ENCODE data around the gene PABPC1L. TPM values are rescaled to one million over a fixed set of nuclear protein-coding genes. Genes with fewer than 3 reads are reported as not detected.

PABPC1L gene
- total RNA-seq, 1 experiment from 2014 or later = 127 TPM

- H3K4me1 ChIP-seq (ENCODE audit: control insufficient read depth in 1 of 2, insufficient read depth in 2 of 2, low read length in 2 of 2) = peaks cover 21 to 44% of the 10 kb centered on the region in 2 experiments
- DNase-seq (ENCODE audit: low read depth, low spot score) (peak; percentile 88), ATAC-seq (peak; percentile 93)
- BruUV-seq (replicated peaks) = no TSS peak
- H3K4me2 ChIP-seq (ENCODE audit: low read length) = peak within 1 kb of the TSS; percentile 90
- H3K79me2 ChIP-seq (ENCODE audit: insufficient read depth, low read length) = peaks cover 43% of the 10 kb centered on the region
- H3K27me3 ChIP-seq (ENCODE audit: insufficient read depth, low read length) = no peaks in the 10 kb centered on the region
- H4K20me1 ChIP-seq (ENCODE audit: insufficient read depth) = no peaks in the 10 kb centered on the region
- H2AFZ ChIP-seq (ENCODE audit: low read depth, low read length, poor library complexity, severe bottlenecking) = no peak within 1 kb of the TSS
- peak within 1 kb of the TSS; percentile 46 for H3K27ac ChIP-seq (ENCODE audit: low read depth, low read length)
- ChIA-PET POLR2A (interaction anchor here (0.8 to 1.5 kb wide), 4 partner anchors 9 to 19 kb away, joined by 3 to 9 read pairs (median 4); no protein-coding TSS in a partner anchor), CTCF (interaction anchor here (1.0 kb wide), 1 partner anchor 9 kb away, joined by 3 read pairs; no protein-coding TSS in a partner anchor), RAD21 (ENCODE audit: low non-redundant PET in 1 of 2, low total read pairs in 2 of 2, uncharacterized antibody in 2 of 2, unreplicated experiment in 2 of 2) (no interaction called here)
- no peaks in the 10 kb centered on the region for H3K9me3 ChIP-seq (ENCODE audit: control insufficient read depth in 1 of 2, insufficient read depth in 1 of 2, low read depth in 1 of 2, low read length in 2 of 2)
- H3K9me2 ChIP-seq (ENCODE audit: insufficient read depth) = no peaks in the 10 kb centered on the region
- peaks cover 15 to 18% of the 10 kb centered on the region in 2 experiments; a peak in 3 of 4 replicates for H3K36me3 ChIP-seq (ENCODE audit: control insufficient read depth in 1 of 2, insufficient read depth in 2 of 2, low read length in 2 of 2)
- intact Hi-C loops (cut with micrococcal nuclease) = no loop called here
- peak within 1 kb of the TSS; percentile 51 to 92 for H3K4me3 ChIP-seq (replicated peaks in 1 of 2; ENCODE audit: low read depth in 1 of 2, low read length in 2 of 2)
- peak within 1 kb of the TSS; percentile 86 for H3K9ac ChIP-seq (ENCODE audit: low read length)
- TF ChIP-seq YY1 (IDR thresholded peaks at IDR 0.05; ENCODE audit: extremely low read depth, insufficient replicate concordance, low read depth, low read length) = peak; percentile 8
- TF ChIP-seq ATF3 (IDR thresholded peaks at IDR 0.05) = no peak
- no peak for TF ChIP-seq CTCF (IDR thresholded peaks at IDR 0.05 in 2 of 3, conservative IDR thresholded peaks at IDR 0.05 in 1 of 3; ENCODE audit: borderline replicate concordance in 1 of 3, insufficient read depth in 1 of 3, low read depth in 2 of 3, low read length in 2 of 3)
- no peak for TF ChIP-seq RAD21 (IDR thresholded peaks at IDR 0.05; ENCODE audit: low read depth)
- no peak for TF ChIP-seq ELF1 (IDR thresholded peaks at IDR 0.05; ENCODE audit: borderline replicate concordance, low read depth)
- peak; percentile 98 for TF ChIP-seq MAX (IDR thresholded peaks at IDR 0.05)
- no peak for TF ChIP-seq EZH2 (IDR thresholded peaks at IDR 0.05)
- no peak for TF ChIP-seq EZH2phosphoT487 (IDR thresholded peaks at IDR 0.05; ENCODE audit: borderline replicate concordance)
- no peak for TF ChIP-seq SRF (IDR thresholded peaks at IDR 0.05; ENCODE audit: low read depth)
- TF ChIP-seq ZNF274 (IDR thresholded peaks at IDR 0.05; ENCODE audit: low read depth, low read length) = no peak
- TF ChIP-seq POLR2A (IDR thresholded peaks at IDR 0.05; ENCODE audit: borderline replicate concordance, extremely low read depth, insufficient read depth, insufficient read length) = peak; percentile 45
- no peak for TF ChIP-seq CEBPB (IDR thresholded peaks at IDR 0.05; ENCODE audit: low read depth)
- peak; percentile 9 for TF ChIP-seq TCF7L2 (IDR thresholded peaks at IDR 0.05; ENCODE audit: borderline replicate concordance, extremely low read depth, insufficient read depth, insufficient read length)
- TF ChIP-seq POLR2AphosphoS5 (IDR thresholded peaks at IDR 0.05; ENCODE audit: low read depth, low read length) = peak; percentile 97
- peak; percentile 93 for TF ChIP-seq SIN3A (IDR thresholded peaks at IDR 0.05; ENCODE audit: low read depth)
- TF ChIP-seq FOSL1 (IDR thresholded peaks at IDR 0.05; ENCODE audit: low read depth) = no peak
- peak; percentile 89 for TF ChIP-seq ZFX (IDR thresholded peaks at IDR 0.05)
- peak; percentile 39; the same call in 1 of the 2 replicates for TF ChIP-seq SP1 (IDR thresholded peaks at IDR 0.05; ENCODE audit: low read depth)
- no peak; the same call in 1 of the 2 replicates for TF ChIP-seq CBX3 (IDR thresholded peaks at IDR 0.05; ENCODE audit: low read depth)
- TF ChIP-seq JUND (IDR thresholded peaks at IDR 0.05) = no peak
- TF ChIP-seq EGR1 (IDR thresholded peaks at IDR 0.05; ENCODE audit: low read depth) = peak; percentile 72
- peak; percentile 46 for TF ChIP-seq ZBTB33 (IDR thresholded peaks at IDR 0.05; ENCODE audit: extremely low read depth, insufficient replicate concordance, low read length)
Observed at GRCh38 chr20:44960103-44960852, 50.4 kb downstream of the PABPC1L start, which contains the start of gene TOMM34. TOMM34 (minus strand) TSS chr20:44960397; CDS start chr20:44960333, 64 bp downstream.

Measured in HCT116 (cell line).